SK-N-SH (cell line): ENCODE results near the gene OBSCN. TPM values are rescaled to one million over a fixed set of nuclear protein-coding genes. Genes with fewer than 3 reads are reported as not detected.

Experiments
- CTCF ChIA-PET: fragments of 300-600, 350-600 bp; formaldehyde crosslinking; extraction: SDS; loops from one replicate; lab custom pipeline; 2021; lab: Yijun Ruan, JAX
- POLR2A ChIA-PET: fragments of 350-600 bp; sonication (Branson Sonifier 250); formaldehyde crosslinking; extraction: SDS; loops from one replicate; lab custom pipeline; 2020; ENCODE audit warnings: antibody characterized with exemption, inconsistent platforms; lab: Yijun Ruan, JAX
- DNase-seq: peaks from one replicate; pipeline ENCODE4 v3.0.0; 2012
- H2AFZ ChIP-seq: fragments of 200-600 bp; sonication (generic); 2 replicates; pipeline ENCODE4 v1.8.1; 2016; ENCODE audit warnings: antibody characterized with exemption, mild to moderate bottlenecking, low read depth
- H3F3A ChIP-seq: fragments of 200-600 bp; sonication (generic); replicated peaks from 2 replicates; pipeline ENCODE3; 2016; ENCODE audit warnings: antibody characterized with exemption, mild to moderate bottlenecking; ENCODE audit not compliant: insufficient read depth
- H3K27ac ChIP-seq, 2 experiments: fragments of 200-500 bp in 1 of 2; fragments of 200-600 bp in 1 of 2; sonication (Bioruptor generic) in 1 of 2; sonication (generic), shearing (Covaris generic) in 1 of 2; 2 replicates each; pipeline versions ENCODE4 v1.5.1 to v1.6.1; 2014 to 2016; ENCODE audit warnings: low read depth in 2 of 2, inconsistent platforms in 1 of 2, low read length in 1 of 2, mild to moderate bottlenecking in 1 of 2, mixed read lengths in 1 of 2
- H3K27me3 ChIP-seq: fragments of 200-600 bp; sonication (generic), shearing (Covaris generic); 2 replicates; pipeline ENCODE4 v1.6.1; 2016; ENCODE audit warnings: mixed run types; ENCODE audit not compliant: insufficient read depth
- H3K36me3 ChIP-seq, 2 experiments: fragments of 200-500 bp in 1 of 2; fragments of 200-600 bp in 1 of 2; sonication (Bioruptor generic) in 1 of 2; sonication (generic) in 1 of 2; replicated peaks in 1 of 2; 2 replicates each; pipeline versions ENCODE3 to v1.5.1; 2014 to 2016; ENCODE audit warnings: low read length in 1 of 2, mild to moderate bottlenecking in 1 of 2; ENCODE audit not compliant: insufficient read depth in 2 of 2, control insufficient read depth in 1 of 2
- H3K4me1 ChIP-seq, 2 experiments: fragments of 200-500 bp in 1 of 2; fragments of 200-600 bp in 1 of 2; sonication (Bioruptor generic) in 1 of 2; sonication (generic), shearing (Covaris generic) in 1 of 2; 2 replicates each; pipeline versions ENCODE4 v1.5.1 to v1.6.1; 2014 to 2016; ENCODE audit warnings: low read depth in 1 of 2, low read length in 1 of 2, mixed run types in 1 of 2; ENCODE audit not compliant: insufficient read depth in 2 of 2, control insufficient read depth in 1 of 2
- H3K4me2 ChIP-seq: fragments of 200-600 bp; sonication (generic), shearing (Covaris generic); 2 replicates; pipeline ENCODE4 v1.6.1; 2017; ENCODE audit warnings: mixed run types
- H3K4me3 ChIP-seq, 2 experiments: fragments of 200-500 bp in 1 of 2; fragments of 200-600 bp in 1 of 2; sonication (Bioruptor generic) in 1 of 2; sonication (generic), shearing (Covaris generic) in 1 of 2; 2 replicates each; pipeline versions ENCODE4 v1.5.1 to v1.8.1; 2014 to 2016; ENCODE audit warnings: low read depth in 2 of 2, inconsistent platforms in 1 of 2, low read length in 1 of 2, mild to moderate bottlenecking in 1 of 2, mixed read lengths in 1 of 2, moderate library complexity in 1 of 2
- H3K79me2 ChIP-seq: fragments of 200-600 bp; sonication (generic); 2 replicates; pipeline ENCODE4 v1.8.1; 2017; ENCODE audit warnings: mild to moderate bottlenecking; ENCODE audit not compliant: insufficient read depth
- H3K9ac ChIP-seq: fragments of 200-600 bp; sonication (generic); 2 replicates; pipeline ENCODE4 v1.6.1; 2017; ENCODE audit warnings: mixed run types
- H3K9me2 ChIP-seq: fragments of 200-600 bp; sonication (generic); 2 replicates; pipeline ENCODE4 v1.6.1; 2017; ENCODE audit warnings: mixed run types
- H3K9me3 ChIP-seq: fragments of 200-600 bp; sonication (generic); 2 replicates; pipeline ENCODE4 v1.6.1; 2017; ENCODE audit warnings: mixed run types, mild to moderate bottlenecking, moderate library complexity
- H4K20me1 ChIP-seq: fragments of 200-600 bp; sonication (generic); 2 replicates; pipeline ENCODE4 v1.6.1; 2017; ENCODE audit warnings: mild to moderate bottlenecking, mixed run types; ENCODE audit not compliant: insufficient read depth
- CHD2 ChIP-seq: fragments of 150-350 bp; IDR thresholded peaks from 2 replicates; pipeline ENCODE4 v1.6.1; 2018; ENCODE audit warnings: low read length; ENCODE audit not compliant: partially characterized antibody
- ELF1 ChIP-seq: IDR thresholded peaks from 2 replicates; pipeline ENCODE4 v1.4.0; 2012
- EP300 ChIP-seq, 2 experiments: IDR thresholded peaks; 2 replicates each; pipeline versions ENCODE4 v1.4.0 to v1.6.1; 2012; ENCODE audit warnings: borderline replicate concordance in 1 of 2, low read depth in 1 of 2, low read length in 1 of 2
- EZH2phosphoT487 ChIP-seq: fragments of 200-600 bp; sonication (generic); IDR thresholded peaks from 2 replicates; pipeline ENCODE4 v1.6.1; 2017; ENCODE audit warnings: low read depth, mixed run types, mild to moderate bottlenecking, antibody characterized with exemption, moderate library complexity, borderline replicate concordance
- GABPA ChIP-seq: IDR thresholded peaks from 2 replicates; pipeline ENCODE4 v1.4.0; 2012; ENCODE audit warnings: low read depth, mild to moderate bottlenecking
- GATA2 ChIP-seq: sonication (generic); formaldehyde crosslinking; IDR thresholded peaks from 2 replicates; pipeline ENCODE4 v1.5.0; 2020; ENCODE audit warnings: mild to moderate bottlenecking, missing genetic modification reagents
- JUND ChIP-seq: IDR thresholded peaks from 2 replicates; pipeline ENCODE4 v1.4.0; 2012
- MEF2A ChIP-seq: IDR thresholded peaks from 2 replicates; pipeline ENCODE4 v1.4.0; 2012; ENCODE audit warnings: low read depth, borderline replicate concordance
- MXI1 ChIP-seq: IDR thresholded peaks from 2 replicates; pipeline ENCODE4 v1.6.1; 2012; ENCODE audit warnings: mild to moderate bottlenecking, low read depth, low read length, improper control_type of control experiment
- NFIC ChIP-seq: IDR thresholded peaks from 2 replicates; pipeline ENCODE4 v1.4.0; 2012; ENCODE audit warnings: borderline replicate concordance
- RAD21 ChIP-seq: IDR thresholded peaks from 2 replicates; pipeline ENCODE4 v1.6.1; 2012; ENCODE audit warnings: mild to moderate bottlenecking, low read length
- RCOR1 ChIP-seq: fragments of 150-350 bp; IDR thresholded peaks from 2 replicates; pipeline ENCODE4 v1.6.1; 2017; ENCODE audit warnings: antibody characterized with exemption, low read length
- SIN3A ChIP-seq: IDR thresholded peaks from 2 replicates; pipeline ENCODE4 v1.6.1; 2012; ENCODE audit warnings: low read depth, mild to moderate bottlenecking, low read length, moderate library complexity, borderline replicate concordance
- TAF1 ChIP-seq: IDR thresholded peaks from 2 replicates; pipeline ENCODE4 v1.6.1; 2012; ENCODE audit warnings: low read depth, mild to moderate bottlenecking, low read length, moderate library complexity, borderline replicate concordance
- WGBS: methylation state at CpG from one replicate; pipeline ENCODE4 v1.1.6; 2017; ENCODE audit warnings: low lambda C conversion rate; 5-methylcytosine and 5-hydroxymethylcytosine counted together
- polyA plus RNA-seq, 3 experiments: library from polyadenylated mRNA; depleted of rRNA; stranded (reverse); fragments of >200 nt; gene quantifications; 2 replicates each; pipeline ENCODE4 v1.2.3, GENCODE V29; 2012
- TF ChIP-seq, protein P1 (sequence below): IDR thresholded peaks from 2 replicates; pipeline ENCODE4 v1.4.0; 2012; ENCODE audit warnings: low read depth
- TF ChIP-seq, protein P2 (sequence below): fragments of 150-350 bp; IDR thresholded peaks from 2 replicates; pipeline ENCODE4 v1.6.1; 2016; ENCODE audit warnings: mild to moderate bottlenecking, low read depth, low read length

Gene OBSCN
- polyA plus RNA-seq, 1 of the 3 experiments (the other 2 are of a cell fraction), result 4.0 TPM

DNA sequence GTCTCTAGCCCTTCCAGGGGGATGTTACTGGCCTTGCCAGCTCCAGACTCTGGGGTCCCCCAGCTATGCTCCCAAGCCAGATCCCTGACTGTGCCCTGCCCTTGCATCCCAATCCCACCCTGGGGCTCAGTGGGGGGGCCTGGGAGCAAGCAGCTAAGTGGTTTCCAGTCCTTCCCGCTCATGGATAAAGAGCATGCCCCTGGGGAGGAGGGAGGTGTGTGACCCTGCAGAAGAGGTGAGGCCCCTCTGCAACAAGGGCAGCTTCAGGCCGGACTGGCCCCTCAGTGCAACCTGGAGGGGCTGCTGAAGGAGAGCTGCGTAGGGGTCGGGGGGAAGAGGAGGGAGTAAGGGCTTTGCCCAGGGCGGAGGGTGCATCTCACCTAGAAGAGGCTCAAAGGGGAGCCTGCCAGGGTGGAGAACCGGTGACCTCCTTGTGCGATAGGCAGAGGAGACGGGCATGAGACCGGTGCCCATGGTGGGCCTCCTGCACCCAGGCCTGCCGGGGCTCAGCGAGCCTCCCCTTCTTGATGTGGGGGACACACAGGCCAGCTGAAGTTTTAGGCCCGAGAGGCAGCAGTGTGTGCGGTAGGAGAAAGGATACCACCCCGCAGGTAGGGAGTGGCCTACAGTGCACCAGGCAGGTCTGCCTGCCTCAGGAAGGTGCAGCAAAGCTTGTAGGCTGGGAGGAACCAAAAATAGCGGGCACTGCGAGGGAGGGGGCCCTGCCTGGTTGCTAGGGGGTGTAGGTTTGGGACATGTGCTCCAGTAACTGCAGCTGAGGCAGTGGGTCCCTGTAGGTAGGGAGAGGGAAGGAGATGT, 3.1 kb downstream of the OBSCN start:
- DNase-seq, result no peak
- ChIA-PET POLR2A (interaction anchor here (1.3 kb wide), 1 partner anchor 45 kb away, joined by 4 read pairs; the partner anchor contains the start of gene IBA57), CTCF (interaction anchor here (0.6 to 1.4 kb wide), 5 partner anchors 19 to 304 kb away, joined by 3 to 8 read pairs (median 3); no protein-coding TSS in a partner anchor)
- Histone ChIP-seq H3F3A (no peaks in the 10 kb centered on the region), H3K4me1 (peaks cover 0 to 26% of the 10 kb centered on the region in 2 experiments; a peak in 1 of 4 replicates), H2AFZ (no peak overlapping the region), H3K9ac (no peak overlapping the region), H3K9me2 (no peaks in the 10 kb centered on the region), H3K79me2 (no peaks in the 10 kb centered on the region), H3K36me3 (no peaks in the 10 kb centered on the region), H3K4me2 (no peak overlapping the region), H3K4me3 (no peak overlapping the region), H3K9me3 (no peaks in the 10 kb centered on the region), H4K20me1 (no peaks in the 10 kb centered on the region), H3K27me3 (no peaks in the 10 kb centered on the region), H3K27ac (no peak overlapping the region)
- TF ChIP-seq RCOR1 (no peak), EP300 (IDR thresholded peaks at IDR 0.05; ENCODE audit: borderline replicate concordance in 1 of 2, low read depth in 1 of 2, low read length in 1 of 2) (no peak), CHD2 (no peak), GABPA (no peak), EZH2phosphoT487 (no peak), GATA2 (CRISPR knock-in tag) (no peak), MXI1 (no peak), RAD21 (no peak), JUND (no peak), ELF1 (no peak), TAF1 (no peak), MEF2A (no peak), SIN3A (no peak), NFIC (no peak)
- TF ChIP-seq, protein P1, sequence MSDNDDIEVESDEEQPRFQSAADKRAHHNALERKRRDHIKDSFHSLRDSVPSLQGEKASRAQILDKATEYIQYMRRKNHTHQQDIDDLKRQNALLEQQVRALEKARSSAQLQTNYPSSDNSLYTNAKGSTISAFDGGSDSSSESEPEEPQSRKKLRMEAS, result no peak
- TF ChIP-seq, protein P2, sequence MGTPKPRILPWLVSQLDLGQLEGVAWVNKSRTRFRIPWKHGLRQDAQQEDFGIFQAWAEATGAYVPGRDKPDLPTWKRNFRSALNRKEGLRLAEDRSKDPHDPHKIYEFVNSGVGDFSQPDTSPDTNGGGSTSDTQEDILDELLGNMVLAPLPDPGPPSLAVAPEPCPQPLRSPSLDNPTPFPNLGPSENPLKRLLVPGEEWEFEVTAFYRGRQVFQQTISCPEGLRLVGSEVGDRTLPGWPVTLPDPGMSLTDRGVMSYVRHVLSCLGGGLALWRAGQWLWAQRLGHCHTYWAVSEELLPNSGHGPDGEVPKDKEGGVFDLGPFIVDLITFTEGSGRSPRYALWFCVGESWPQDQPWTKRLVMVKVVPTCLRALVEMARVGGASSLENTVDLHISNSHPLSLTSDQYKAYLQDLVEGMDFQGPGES, result no peak
- 89% methylated on average over 13 of the region's 16 CpGs for WGBS
